Stimulated activated CD4-positive, alpha-beta T cell treated with anti-CD3 and anti-CD28 coated beads, Interleukin-2, amount 100 ng/mL, for 24 hours (primary cell): ENCODE measurements around the gene JUND.
A peak's percentile ranks its signal among the peaks of the same experiment; 100 is the strongest.

ENCODE experiments used
- DNase-seq, 2 donors: peaks; one replicate each; pipeline ENCODE4 v3.0.0-alpha.2; 2020

JUND gene

DNA sequence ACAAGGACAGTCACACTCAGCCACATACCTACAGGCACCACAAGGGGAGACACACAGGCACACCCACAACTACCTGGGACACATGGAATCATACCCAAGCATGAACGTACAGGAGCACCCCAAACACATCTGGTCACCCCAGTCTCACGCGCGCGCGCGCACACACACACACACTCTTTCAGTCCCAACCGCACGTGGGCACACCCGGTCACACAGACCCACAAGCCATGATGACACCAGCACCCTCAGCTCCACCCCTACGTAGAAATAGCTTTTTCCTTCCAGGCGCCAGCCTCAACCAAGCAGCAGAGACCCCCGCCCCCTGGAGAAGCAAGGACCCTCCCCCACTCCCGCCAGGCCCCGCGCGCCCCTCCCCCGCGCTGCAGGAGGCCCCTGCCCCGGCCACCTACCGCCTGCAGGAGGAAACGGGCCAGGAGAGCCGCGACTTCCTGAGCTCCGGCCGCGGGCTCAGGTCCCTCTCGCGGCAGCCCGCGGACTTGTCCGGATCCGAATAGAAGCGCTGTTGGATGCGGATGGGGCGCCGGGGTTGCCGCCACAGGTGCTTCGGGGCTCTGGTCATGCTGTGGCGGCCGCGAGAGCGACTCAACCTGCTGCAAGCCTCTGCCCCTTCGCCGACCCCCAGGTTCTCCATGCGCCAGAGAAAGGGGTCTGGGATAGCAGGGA is 48.7 kb downstream of the JUND start:
- peak in 1 of 2 donors; percentile 13 for DNase-seq

DNA sequence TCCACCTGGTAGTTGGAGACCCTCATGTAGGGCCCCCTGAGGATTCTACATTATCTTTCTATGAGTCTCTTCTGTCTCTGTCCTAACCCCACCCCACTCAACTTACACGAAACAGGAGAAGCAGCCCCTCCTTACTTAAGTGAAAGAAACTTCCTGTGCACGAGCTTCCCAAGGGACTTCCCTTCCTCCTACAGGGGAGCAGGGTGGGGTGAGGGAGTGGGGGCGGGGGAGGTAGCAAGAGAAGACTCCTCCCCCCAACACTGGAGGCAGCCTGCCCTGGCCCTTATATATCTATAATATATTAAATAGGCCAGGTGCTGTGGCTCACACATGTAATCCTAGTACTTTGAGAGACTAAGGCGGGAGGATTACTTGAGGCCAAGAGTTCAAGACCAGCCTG is 49.6 kb downstream of the JUND start:
- DNase-seq = no peak

DNA sequence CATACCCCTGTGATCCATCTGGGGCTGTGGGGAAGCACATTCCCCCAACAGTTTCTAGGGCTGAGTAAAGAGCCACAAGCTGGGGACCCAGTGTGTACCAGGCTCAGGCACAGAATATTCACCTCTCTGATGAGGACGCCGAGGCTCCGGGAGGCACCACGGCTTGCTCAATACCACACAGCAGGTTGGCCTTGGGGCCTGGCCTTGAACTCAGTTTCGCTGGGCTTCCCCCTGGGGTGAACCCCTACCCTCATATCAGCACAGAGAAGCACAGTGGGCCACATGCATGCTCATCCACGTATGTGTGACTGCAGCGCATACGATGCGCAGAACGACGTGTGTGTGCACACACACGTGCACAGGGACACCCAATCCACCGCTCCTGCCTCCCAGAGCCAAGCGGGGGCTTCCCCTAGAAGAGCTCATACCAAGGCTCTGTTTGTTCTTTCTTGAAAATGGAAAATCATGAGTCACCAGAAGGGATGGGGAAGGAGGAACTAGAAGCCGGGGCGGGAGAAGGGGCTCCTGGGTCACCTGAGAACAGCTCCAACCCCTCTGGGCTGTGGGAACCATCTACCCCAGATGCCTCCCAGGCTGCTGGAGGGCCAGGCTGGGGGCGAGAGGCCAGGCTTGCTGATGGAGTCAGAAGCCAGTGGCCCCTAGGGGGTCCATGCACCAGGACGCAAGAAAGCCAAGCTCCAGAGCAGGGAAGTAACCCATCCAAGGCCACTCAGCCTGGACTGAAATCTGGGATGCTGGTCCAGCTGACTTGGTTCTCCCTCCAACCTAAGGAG is 50.3 kb downstream of the JUND start:
- DNase-seq = peak in 1 of 2 donors; percentile 17

DNA sequence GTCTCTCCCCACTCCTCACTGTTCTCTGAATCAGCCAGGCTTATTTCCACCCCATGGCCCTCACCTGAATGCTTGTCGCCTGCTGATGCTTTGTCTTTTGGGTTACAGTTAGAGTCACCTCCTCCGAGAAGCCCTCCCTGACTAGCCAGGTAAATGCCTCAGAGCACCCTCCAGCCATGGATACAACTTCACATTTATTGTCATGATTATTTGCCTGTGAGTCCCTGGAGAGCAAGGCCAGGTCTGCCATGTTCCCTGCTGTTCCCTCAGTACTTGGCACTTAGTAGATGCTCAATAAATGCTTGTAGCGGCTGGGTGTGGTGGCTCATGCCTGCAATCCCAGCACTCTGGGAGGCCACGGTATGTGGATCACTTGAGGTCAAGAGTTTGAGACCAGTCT is 51.5 kb downstream of the JUND start:
- no peak for DNase-seq
